ENCODE results near the gene PCBP2.
"Not testable (repeated sequence)": the region's sequence is repeated elsewhere in the genome, so short reads cannot be mapped to it uniquely, and the experiment has no call there.

PCBP2 gene

DNA sequence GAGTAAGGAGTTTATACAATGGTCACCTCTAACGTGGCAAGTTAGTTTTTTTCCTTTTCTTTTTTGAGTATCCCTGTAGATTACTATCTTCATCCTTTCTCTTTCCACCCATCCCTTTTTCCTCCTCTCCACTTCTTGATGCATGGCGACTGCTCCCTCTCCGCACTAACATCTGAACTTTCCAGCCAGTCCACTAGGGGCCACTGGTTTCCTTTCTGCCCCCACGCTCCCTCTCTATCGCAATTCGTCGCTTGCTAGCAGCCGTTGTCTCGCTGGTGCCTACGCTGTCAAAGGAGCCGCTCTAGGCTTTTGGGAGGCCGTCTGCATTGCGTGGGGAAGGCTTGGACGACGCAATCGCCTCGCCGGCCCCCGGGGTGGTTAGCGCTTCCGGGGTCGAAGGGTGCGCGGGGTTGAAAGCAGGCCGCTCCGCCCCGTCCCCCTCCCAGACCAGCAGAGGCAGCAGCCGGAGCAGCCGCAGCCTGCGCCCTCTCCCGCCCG is at the start of gene PCBP2:
PCBP2 (plus strand) TSS at position 442 of the 498 bp plus-strand sequence. CDS start 2,699 bp downstream, outside the sequence.
- DNase-seq: peak; percentile 97

DNA sequence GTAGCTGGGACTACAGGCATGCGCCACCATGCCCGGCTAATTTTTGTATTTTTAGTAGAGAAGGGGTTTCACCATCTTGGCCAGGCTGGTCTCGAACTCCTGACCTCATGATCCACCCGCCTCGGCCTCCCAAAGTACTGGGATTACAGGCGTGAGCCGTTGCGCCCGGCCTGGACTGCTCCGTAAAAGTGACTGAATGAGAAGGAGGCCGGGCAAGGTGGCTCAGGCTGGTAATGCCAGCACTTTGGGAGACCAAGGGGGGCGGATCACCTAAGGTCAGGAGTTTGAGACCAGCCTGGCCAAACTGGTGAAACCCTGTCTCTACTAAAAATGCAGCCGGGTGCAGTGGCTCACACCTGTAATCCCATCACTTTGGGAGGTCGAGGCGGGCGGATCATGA is 49.6 kb upstream of the PCBP2 start:
- DNase-seq: not testable (repeated sequence)

DNA sequence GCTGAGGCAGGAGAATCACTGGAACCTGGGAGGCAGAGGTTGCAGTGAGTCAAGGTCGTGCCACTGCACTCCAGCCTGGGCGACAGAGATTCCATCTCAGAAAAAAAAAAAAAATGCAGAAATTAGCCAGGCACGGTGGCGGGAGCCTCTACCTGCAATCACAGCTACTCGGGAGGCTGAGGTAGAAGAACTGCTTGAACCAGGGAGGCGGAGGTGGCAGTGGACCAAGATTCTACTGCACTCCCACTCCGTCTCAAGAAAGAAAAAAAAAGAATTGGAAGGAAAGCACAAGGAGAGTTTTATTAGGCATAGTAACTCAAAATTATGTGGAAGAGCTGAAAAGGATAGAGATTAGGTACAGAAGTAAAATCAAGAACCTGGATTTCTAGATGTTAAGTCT is 49.0 kb upstream of the PCBP2 start:
- no peak for DNase-seq

DNA sequence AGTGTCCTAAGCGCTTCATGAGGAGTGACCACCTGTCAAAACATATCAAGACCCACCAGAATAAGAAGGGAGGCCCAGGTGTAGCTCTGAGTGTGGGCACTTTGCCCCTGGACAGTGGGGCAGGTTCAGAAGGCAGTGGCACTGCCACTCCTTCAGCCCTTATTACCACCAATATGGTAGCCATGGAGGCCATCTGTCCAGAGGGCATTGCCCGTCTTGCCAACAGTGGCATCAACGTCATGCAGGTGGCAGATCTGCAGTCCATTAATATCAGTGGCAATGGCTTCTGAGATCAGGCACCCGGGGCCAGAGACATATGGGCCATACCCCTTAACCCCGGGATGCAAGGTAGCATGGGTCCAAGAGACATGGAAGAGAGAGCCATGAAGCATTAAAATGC is 41.0 kb upstream of the PCBP2 start:
- no peak for DNase-seq

DNA sequence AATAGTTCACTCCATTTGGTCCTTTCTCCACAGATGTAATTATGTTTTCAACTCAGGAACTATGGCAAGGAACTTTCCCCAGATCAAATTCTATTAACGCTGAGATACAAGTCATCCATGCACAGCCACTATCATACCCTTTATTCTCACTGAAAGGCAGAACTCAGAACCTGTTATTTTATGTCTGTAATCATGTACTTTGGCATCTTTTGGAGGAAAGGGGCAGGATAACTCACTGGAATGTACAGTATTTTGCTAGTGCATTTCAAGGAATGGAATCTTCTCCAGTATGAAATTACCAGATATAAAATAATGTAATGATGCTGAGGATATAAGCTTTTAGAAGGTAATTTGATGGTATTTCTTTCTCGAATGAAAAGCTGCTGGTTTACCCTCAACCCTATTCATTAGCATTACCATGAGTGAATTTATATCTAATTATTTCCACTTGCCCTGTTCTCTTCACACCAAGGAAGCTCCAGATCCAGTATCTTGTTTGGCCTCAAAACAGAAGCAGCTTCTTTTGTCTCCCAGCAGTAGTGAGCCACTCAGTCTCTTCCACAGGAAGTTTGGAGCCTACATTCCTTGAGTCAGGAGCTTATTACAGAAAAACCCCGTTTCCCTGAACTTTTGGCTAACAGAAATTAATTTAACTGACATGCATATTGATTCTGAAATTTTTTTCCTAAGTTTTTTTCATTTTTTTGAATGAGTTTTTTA is 38.3 kb upstream of the PCBP2 start:
- no peak for DNase-seq

DNA sequence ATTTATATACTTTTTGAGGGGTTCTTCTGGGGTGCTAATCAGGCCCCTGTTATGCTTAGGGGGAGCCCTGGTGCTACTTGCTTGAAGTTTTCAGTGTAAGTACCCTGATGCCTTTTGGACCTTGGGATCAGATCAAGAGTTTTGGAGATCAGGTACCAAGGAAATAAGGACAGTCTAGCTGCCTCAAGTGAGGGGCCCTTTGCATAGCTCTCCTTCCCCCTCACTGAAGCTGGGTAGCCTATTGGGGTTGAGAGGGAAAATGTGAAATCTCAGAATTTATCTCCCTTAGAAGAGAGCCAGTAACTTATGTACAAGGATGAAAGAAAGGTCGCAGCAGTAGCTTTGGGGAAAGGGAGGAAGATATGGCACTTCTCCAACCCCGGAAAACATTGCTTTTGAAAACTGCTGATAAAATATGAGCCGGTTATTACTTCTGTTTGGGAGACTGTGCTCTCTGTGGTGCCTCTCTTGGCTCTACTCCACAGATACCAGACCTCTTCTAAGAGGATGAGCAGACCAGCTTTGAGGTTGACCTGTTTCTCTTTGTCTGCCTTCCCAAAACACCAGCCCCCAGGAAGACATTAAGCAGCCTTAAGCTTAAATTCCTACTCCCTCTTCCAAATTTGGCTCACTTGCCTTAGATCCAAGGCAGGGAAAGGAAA is 37.0 kb upstream of the PCBP2 start:
- DNase-seq: no peak

DNA sequence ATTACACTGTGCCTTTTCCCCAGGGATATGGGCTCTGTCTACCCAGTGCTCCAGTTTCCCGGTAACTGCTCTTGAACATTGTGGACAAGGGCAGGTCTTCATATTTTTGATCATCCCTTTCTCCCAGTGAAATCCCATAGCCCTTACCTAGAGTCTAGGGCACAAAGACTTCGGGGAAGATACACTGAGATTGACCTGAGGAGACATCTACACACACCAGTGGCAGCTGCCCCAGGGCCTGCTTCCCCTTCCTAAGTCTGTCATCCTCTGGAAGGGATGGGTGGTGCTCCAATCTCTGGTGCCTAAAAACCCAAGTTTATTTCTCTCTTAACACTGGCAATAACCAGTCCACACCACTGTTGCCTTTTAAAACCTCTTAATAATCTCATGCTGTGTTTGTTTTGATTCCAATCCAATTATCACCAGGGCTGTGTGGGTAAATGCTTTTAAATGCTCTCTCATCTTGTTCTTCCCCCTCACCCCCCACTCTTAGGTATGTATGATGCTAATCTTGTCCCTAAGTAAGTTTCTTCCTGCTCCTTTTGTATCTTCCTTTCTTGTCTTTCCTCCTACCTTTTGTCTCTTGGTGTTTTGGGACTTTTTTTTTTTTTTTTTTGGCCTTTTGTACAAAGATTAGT is 36.0 kb upstream of the PCBP2 start:
- DNase-seq: not testable (repeated sequence)

DNA sequence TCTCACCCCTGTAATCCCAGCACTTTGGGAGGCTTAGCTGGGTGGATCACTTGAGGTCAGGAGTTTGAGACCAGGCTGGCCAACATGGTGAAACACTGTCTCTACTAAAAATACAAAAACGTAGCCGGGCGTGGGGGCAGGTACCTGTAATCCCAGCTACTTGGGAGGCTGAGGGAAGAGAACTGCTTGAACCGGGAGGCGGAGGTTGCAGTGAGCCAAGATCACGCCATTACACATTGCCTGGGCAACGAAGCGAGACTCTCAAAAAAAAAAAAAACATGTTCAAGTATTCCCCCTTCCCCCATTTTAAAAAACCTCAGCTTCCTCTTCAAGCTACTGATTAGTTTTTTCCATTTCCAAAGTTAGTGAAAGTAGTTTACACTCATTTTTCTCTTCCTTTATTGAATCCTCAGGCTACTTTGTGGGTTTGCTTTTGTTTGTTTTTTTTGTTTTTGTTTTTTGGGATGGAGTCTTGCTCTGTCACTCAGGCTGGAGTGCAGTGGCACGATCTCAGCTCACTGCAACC is 34.5 kb upstream of the PCBP2 start:
- DNase-seq: not testable (repeated sequence)

DNA sequence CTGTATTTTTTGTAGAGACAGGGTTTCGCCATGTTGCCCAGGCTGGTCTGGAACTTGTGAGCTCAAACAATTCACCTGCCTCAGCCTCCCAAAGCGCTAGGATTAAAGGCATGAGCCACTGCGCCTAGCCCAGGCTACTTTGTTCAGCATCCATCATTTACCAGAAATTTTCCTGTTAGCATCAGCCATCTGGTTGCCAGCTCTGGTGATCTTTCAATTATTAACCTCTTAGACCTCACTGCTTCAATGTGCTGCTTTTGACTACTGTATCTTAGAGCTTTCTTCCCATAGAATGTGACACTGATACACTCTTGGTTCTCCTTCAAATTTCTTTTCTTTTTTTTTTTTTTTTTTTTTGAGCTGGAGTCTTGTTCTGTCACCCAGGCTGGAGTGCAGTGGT is 33.7 kb upstream of the PCBP2 start:
- DNase-seq: no peak

DNA sequence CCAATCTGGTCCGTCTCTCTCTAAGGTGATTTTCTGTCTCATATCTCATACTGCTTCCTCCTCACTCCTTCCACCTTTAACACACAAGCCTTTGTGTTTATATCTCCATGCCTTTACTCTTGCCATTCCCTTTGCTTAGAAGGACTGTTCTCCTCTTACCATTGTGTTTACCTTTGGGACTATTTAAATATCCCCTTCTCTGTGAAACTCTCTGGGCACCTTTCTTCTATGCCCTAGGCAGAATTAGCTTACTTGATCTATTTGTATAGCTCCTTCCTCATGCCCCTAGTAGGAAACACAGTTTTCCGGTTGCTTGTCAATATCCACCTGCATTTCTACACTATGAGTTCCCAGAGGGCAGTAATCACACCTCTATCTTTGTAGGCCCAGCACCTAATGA is 32.1 kb upstream of the PCBP2 start:
- DNase-seq: no peak

DNA sequence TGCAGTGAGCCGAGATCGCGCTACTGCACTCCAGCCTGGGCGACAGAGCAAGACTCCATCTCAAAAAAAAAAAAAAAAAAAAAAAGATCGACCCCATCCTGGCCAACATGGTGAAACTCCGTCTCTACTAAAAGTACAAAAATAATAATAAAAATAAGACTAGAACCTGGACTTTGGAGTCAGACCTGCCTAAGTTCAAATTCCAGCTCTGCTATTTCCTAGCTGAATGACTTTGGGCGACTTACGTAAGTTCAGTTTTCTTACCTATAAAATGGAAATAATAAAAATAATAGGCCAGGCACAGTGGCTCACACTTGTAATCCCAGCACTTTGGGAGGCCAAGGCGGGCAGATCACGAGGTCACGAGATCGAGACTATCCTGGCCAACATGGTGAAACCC is 29.7 kb upstream of the PCBP2 start:
- not testable (repeated sequence) for DNase-seq

DNA sequence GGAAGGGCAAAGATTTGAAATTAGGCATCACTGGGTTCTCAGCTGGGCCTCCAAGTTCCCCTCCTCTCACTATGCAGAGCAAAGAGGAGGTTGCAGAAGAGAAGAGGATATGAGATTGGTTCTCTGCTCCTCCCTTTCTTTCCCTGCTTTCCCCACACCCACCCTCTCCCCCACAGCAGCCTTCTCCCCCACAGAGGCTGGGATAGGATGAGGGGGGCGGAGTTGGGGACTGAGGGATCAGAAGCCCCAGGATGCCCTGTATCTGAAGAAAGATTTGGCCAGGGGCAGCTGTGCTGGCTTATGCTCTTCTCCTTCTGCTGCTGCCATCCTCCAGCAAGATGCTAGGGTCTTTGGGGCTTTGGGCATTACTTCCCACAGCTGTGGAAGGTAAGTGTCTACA is 28.3 kb upstream of the PCBP2 start, which contains the start of gene AMHR2:
AMHR2 (plus strand) TSS at position 259 of the 400 bp plus-strand sequence; CDS start at position 339, 80 bp downstream.
- DNase-seq: no peak

DNA sequence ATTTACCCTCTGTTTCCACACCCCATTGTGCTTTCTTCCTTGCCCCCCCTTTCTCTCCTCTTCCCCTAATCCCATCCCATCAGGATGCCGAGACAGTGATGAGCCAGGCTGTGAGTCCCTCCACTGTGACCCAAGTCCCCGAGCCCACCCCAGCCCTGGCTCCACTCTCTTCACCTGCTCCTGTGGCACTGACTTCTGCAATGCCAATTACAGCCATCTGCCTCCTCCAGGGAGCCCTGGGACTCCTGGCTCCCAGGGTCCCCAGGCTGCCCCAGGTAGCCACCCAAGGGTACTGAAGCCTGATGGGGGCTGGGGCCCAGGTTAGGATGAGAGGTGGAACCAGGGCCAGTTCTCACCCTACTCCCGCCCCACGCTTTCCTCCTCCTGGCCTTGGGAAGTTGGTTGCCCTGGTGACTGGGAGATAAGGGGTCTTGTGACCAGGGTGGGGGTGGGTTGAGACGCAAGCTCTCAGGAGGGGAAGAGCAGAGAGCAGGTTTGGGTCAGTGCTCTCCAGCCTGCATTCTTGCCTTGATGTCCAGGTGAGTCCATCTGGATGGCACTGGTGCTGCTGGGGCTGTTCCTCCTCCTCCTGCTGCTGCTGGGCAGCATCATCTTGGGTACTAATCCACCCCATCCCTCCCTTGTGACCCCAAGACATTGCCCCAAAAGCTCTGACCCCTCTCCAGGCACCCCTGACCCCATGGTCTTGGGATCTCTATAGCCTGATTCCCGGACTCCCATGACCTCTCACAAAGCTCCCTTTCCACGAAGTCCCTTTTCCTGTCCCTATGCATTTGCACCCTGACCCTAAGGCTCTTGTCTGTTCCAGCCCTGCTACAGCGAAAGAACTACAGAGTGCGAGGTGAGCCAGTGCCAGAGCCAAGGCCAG is 27.0 kb upstream of the PCBP2 start:
- no peak for DNase-seq

DNA sequence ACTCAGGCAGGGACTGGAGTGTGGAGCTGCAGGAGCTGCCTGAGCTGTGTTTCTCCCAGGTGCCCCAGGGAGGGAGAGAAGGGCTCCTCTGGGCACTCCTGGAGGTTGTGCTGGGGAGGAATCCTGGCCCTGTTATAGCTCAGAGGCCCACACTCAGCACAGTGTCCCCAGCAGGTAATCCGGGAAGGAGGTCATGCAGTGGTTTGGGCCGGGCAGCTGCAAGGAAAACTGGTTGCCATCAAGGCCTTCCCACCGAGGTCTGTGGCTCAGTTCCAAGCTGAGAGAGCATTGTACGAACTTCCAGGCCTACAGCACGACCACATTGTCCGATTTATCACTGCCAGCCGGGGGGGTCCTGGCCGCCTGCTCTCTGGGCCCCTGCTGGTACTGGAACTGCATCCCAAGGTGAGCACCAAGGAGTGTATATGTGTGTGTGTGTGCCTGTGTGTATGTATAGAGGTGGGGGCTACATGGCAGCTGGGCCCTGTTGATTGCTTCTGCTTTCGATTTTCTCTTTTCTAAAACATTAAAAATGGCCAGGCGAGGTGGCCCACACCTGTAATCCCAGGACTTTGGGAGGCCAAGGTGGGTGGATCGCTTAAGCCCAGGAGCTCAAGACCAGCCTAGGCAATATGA is 26.3 kb upstream of the PCBP2 start:
- DNase-seq: no peak

DNA sequence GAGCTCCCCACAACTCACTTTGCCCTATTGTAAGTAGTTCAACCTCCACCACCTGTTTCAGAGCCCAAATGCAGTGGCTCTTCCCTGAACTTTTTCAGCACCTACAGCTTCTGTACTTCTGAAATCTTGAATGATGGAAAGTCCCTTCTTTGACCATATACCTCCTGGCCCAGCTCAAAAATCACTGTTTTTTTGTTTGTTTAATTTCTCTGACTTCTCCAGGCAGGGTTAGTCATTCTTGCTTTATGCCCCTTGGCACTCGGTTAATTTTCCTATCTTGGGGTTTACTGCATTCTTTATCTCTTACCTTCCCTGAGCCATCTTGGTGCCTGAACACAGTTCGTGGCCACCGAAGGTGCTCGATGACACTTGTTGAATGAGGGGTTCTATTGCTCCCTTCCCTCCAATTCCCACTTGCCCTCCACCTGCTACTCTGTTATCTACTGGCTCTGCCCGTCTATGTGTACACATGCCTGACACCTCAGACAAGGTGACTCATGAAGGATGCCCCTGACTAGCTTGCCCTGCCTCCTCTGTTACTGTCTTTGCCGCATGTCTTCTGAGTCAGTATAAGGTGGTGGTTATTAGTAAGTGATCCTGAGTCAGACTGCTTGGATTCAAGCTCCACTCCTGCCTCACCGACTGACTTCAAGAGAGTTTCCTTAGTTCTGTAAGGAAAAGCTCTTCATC is 23.9 kb upstream of the PCBP2 start:
- DNase-seq: no peak

DNA sequence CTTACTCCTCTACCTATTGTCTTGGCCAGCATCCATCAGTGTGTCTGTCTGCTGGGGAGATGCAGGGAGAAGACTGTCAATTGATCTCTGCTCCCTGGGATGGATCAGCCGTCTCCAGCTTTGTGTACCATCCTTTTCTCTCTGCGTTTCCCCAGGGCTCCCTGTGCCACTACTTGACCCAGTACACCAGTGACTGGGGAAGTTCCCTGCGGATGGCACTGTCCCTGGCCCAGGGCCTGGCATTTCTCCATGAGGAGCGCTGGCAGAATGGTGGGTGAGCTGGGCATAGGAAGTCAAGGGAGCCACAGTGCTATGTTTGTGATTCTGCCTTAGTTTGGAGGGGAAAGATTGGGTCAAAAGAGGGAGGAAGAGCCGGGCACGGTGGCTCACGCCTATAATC is 23.2 kb upstream of the PCBP2 start:
- no peak for DNase-seq

DNA sequence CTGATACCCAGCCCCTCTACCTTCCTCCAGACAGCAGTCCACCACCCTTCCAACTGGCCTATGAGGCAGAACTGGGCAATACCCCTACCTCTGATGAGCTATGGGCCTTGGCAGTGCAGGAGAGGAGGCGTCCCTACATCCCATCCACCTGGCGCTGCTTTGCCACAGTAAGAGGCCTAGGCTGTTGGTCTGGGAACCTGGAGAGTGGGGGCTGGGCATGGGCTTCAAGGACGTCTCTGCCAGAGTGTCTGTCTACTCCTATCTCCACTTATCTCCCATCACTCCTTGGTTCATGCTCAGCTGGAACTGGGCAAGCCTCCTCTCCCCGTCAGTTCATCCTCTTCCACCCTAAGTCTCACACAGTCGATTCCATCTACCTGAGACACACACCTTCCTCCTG is 21.8 kb upstream of the PCBP2 start:
- no peak for DNase-seq

DNA sequence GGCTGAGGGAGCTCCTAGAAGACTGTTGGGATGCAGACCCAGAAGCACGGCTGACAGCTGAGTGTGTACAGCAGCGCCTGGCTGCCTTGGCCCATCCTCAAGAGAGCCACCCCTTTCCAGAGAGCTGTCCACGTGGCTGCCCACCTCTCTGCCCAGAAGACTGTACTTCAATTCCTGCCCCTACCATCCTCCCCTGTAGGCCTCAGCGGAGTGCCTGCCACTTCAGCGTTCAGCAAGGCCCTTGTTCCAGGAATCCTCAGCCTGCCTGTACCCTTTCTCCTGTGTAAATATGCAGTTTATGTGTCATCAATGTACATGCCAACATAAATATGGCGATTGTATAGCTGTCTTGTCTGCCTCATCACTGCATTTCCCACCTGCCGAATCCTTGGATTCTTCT is 20.7 kb upstream of the PCBP2 start:
- DNase-seq: no peak

DNA sequence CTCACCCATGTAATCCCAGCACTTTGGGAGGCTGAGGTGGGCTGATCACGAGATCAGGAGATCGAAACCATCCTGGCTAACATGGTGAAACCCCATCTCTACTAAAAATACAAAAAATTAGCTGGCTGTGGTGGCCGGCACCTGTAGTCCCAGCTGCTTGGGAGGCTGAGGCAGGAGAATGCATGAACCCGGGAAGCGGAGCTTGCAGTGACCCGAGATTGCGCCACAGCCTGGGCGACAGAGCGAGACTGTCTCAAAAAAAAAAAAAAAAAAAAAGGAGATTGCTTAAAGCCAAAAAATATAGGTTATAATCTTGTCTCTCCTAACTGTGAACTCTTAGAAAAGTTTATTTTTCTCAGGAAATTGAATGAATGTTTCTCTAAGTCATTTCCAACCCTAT is 16.6 kb upstream of the PCBP2 start:
- DNase-seq: not testable (repeated sequence)

DNA sequence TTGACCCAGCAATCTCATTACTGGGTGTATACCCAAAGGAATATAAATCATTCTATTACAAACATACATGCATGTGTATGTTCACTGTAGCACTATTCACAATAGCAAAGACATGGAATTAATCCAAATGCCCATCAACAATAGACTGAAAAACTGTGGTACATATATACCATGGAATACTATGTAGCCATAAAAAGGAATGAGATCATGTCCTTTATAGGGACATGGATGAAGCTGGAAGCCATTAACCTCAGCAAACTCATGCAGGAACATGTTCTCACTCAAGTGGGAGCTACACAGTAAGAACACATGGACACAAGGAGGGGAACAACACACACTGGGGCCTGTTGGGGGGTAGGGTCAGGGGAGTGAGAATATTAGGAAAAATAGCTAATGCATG is 12.3 kb upstream of the PCBP2 start:
- DNase-seq: not testable (repeated sequence)
